ENCODE measurements around the gene DKK1.

Gene DKK1

GRCh38 chr10:52337225-52337624 lies 23.1 kb downstream of the DKK1 start:
- no peak for TF ChIP-seq ZNF384 (IDR thresholded peaks at IDR 0.05)
- TF ChIP-seq LEF1 (IDR thresholded peaks at IDR 0.05; ENCODE audit: borderline replicate concordance), result no peak
- no peak for TF ChIP-seq CTBP1 (IDR thresholded peaks at IDR 0.05; ENCODE audit: borderline replicate concordance)
- TF ChIP-seq SP1 (IDR thresholded peaks at IDR 0.05), result no peak
- no peak for TF ChIP-seq TARDBP (IDR thresholded peaks at IDR 0.05)
- no peak for TF ChIP-seq ARNT (IDR thresholded peaks at IDR 0.05)
- no peak for TF ChIP-seq FOXK2 (IDR thresholded peaks at IDR 0.05)
- TF ChIP-seq HDGF (IDR thresholded peaks at IDR 0.05; ENCODE audit: borderline replicate concordance), result no peak
- no peak for TF ChIP-seq PKNOX1 (IDR thresholded peaks at IDR 0.05)
- no peak for TF ChIP-seq FOXA1 (IDR thresholded peaks at IDR 0.05)
- TF ChIP-seq NFRKB (IDR thresholded peaks at IDR 0.05), result no peak
- TF ChIP-seq SUZ12 (IDR thresholded peaks at IDR 0.05), result no peak
- TF ChIP-seq FOXM1 (IDR thresholded peaks at IDR 0.05; ENCODE audit: borderline replicate concordance), result no peak
- TF ChIP-seq ELF4 (IDR thresholded peaks at IDR 0.05), result no peak
- no peak for TF ChIP-seq BHLHE40 (IDR thresholded peaks at IDR 0.05; ENCODE audit: borderline replicate concordance)
- no peak for TF ChIP-seq L3MBTL2 (conservative IDR thresholded peaks at IDR 0.05)
- POLR2A ChIA-PET, result no interaction called here
- DNase-seq (ENCODE audit: extremely low spot score), result no peak
- CTCF ChIA-PET, result interaction anchor here (1.4 kb wide), 1 partner anchor 23 kb away, joined by 7 read pairs; the partner anchor contains the start of gene DKK1

- TF ChIP-seq TARDBP (IDR thresholded peaks at IDR 0.05) (no peak), SUZ12 (IDR thresholded peaks at IDR 0.05) (no peak), CTBP1 (IDR thresholded peaks at IDR 0.05; ENCODE audit: borderline replicate concordance) (no peak), FOXA1 (IDR thresholded peaks at IDR 0.05) (no peak), ZNF384 (IDR thresholded peaks at IDR 0.05) (no peak), BHLHE40 (IDR thresholded peaks at IDR 0.05; ENCODE audit: borderline replicate concordance) (no peak), ARNT (IDR thresholded peaks at IDR 0.05) (no peak), FOXM1 (IDR thresholded peaks at IDR 0.05; ENCODE audit: borderline replicate concordance) (no peak), LEF1 (IDR thresholded peaks at IDR 0.05; ENCODE audit: borderline replicate concordance) (no peak), HDGF (IDR thresholded peaks at IDR 0.05; ENCODE audit: borderline replicate concordance) (no peak), PKNOX1 (IDR thresholded peaks at IDR 0.05) (no peak), L3MBTL2 (conservative IDR thresholded peaks at IDR 0.05) (no peak), SP1 (IDR thresholded peaks at IDR 0.05) (no peak), ELF4 (IDR thresholded peaks at IDR 0.05) (no peak), FOXK2 (IDR thresholded peaks at IDR 0.05) (no peak), NFRKB (IDR thresholded peaks at IDR 0.05) (no peak)
- ChIA-PET CTCF (no interaction called here), POLR2A (no interaction called here)
- DNase-seq (ENCODE audit: extremely low spot score), result no peak
Measured at GRCh38 chr10:52343439-52343838, 29.4 kb downstream of the DKK1 start.

DNA sequence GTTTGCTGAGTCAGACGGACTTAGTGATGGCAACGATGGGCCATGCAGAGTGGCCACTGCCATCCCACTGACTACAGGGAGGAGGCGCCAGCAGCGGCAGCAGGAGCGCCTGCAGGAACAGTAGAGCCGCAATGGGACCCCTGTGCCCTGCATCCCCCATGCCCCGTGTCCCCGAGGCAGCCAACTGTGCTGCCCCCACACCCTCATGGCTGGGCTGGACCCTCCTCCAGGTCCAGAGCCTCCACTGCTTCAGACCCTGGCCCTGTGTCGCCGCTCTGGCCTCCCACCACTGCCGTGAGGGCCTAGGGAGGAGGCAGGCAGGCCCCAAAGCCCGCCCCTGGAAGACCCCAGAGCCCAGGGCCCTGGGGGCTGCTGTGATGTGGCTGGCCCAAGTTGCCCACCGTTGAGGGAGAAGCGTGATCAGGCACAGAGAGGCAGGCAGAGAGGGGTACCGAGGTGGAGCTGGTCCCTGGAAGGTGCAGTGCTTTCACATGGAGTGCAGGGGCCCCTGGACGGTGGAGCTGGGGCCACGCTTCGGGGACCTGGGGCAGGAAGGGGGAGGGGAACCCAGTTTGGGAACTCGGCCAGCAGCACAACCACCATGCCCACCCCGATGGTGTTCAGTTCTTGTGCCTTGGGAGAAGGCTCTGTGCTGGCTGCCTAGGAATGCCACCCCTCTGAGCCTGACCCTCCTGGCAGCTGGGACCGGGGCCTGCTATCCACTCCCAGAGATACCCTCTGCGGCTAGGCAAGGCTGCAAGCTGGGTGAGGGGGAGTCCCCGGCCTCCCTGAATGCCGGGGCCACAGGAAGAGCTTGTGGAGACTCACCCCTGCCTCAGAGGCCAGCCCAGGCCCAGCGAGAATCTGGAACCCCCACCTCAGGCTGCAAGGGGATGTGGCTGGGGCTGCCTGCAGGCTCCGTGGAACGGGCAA lies 32.6 kb downstream of the DKK1 start:
- ChIA-PET CTCF (no interaction called here), POLR2A (no interaction called here)
- DNase-seq (ENCODE audit: extremely low spot score), result no peak
- TF ChIP-seq PKNOX1 (IDR thresholded peaks at IDR 0.05) (no peak), ZNF384 (IDR thresholded peaks at IDR 0.05) (no peak), L3MBTL2 (conservative IDR thresholded peaks at IDR 0.05) (no peak), BHLHE40 (IDR thresholded peaks at IDR 0.05; ENCODE audit: borderline replicate concordance) (no peak), HDGF (IDR thresholded peaks at IDR 0.05; ENCODE audit: borderline replicate concordance) (no peak), FOXK2 (IDR thresholded peaks at IDR 0.05) (no peak), TARDBP (IDR thresholded peaks at IDR 0.05) (no peak), NFRKB (IDR thresholded peaks at IDR 0.05) (no peak), ELF4 (IDR thresholded peaks at IDR 0.05) (no peak), LEF1 (IDR thresholded peaks at IDR 0.05; ENCODE audit: borderline replicate concordance) (no peak), SUZ12 (IDR thresholded peaks at IDR 0.05) (no peak), CTBP1 (IDR thresholded peaks at IDR 0.05; ENCODE audit: borderline replicate concordance) (no peak), ARNT (IDR thresholded peaks at IDR 0.05) (no peak), FOXA1 (IDR thresholded peaks at IDR 0.05) (no peak), FOXM1 (IDR thresholded peaks at IDR 0.05; ENCODE audit: borderline replicate concordance) (no peak), SP1 (IDR thresholded peaks at IDR 0.05) (no peak)

- POLR2A ChIA-PET, result no interaction called here
- DNase-seq (ENCODE audit: extremely low spot score), result no peak
- CTCF ChIA-PET, result no interaction called here
- TF ChIP-seq PKNOX1 (IDR thresholded peaks at IDR 0.05), result no peak
- no peak for TF ChIP-seq SUZ12 (IDR thresholded peaks at IDR 0.05)
- TF ChIP-seq FOXM1 (IDR thresholded peaks at IDR 0.05; ENCODE audit: borderline replicate concordance), result no peak
- no peak for TF ChIP-seq NFRKB (IDR thresholded peaks at IDR 0.05)
- no peak for TF ChIP-seq ELF4 (IDR thresholded peaks at IDR 0.05)
- TF ChIP-seq ZNF384 (IDR thresholded peaks at IDR 0.05), result no peak
- no peak for TF ChIP-seq L3MBTL2 (conservative IDR thresholded peaks at IDR 0.05)
- no peak for TF ChIP-seq FOXA1 (IDR thresholded peaks at IDR 0.05)
- TF ChIP-seq TARDBP (IDR thresholded peaks at IDR 0.05), result no peak
Measured at GRCh38 chr10:52347327-52347667, 33.2 kb downstream of the DKK1 start.

- TF ChIP-seq TARDBP (IDR thresholded peaks at IDR 0.05), result no peak
- TF ChIP-seq L3MBTL2 (conservative IDR thresholded peaks at IDR 0.05), result no peak
- no peak for TF ChIP-seq FOXA1 (IDR thresholded peaks at IDR 0.05)
- no peak for TF ChIP-seq SP1 (IDR thresholded peaks at IDR 0.05)
- TF ChIP-seq NFRKB (IDR thresholded peaks at IDR 0.05), result no peak
- no peak for TF ChIP-seq FOXM1 (IDR thresholded peaks at IDR 0.05; ENCODE audit: borderline replicate concordance)
- TF ChIP-seq ARNT (IDR thresholded peaks at IDR 0.05), result no peak
- TF ChIP-seq LEF1 (IDR thresholded peaks at IDR 0.05; ENCODE audit: borderline replicate concordance), result no peak
- TF ChIP-seq FOXK2 (IDR thresholded peaks at IDR 0.05), result no peak
- DNase-seq (ENCODE audit: extremely low spot score), result no peak
- ChIA-PET CTCF (interaction anchor here (1.3 kb wide), 1 partner anchor 18 kb away, joined by 5 read pairs; no protein-coding TSS in a partner anchor), POLR2A (interaction anchor here (1.3 kb wide), 1 partner anchor 18 kb away, joined by 4 read pairs; no protein-coding TSS in a partner anchor)
Measured at GRCh38 chr10:52348037-52348564, 34.0 kb downstream of the DKK1 start.

All from HEK293T (cell line).